ENCODE data around the gene PACSIN2. TPM values are rescaled to one million over a fixed set of nuclear protein-coding genes. Genes with fewer than 3 reads are reported as not detected.

Gene PACSIN2
- total and polyA plus RNA-seq, 2 of the 13 experiments (the other 11 are each of a cell fraction or from before 2014, with no cell fraction given): 54.1 to 68.8 TPM

GRCh38 chr22:42963231-42963595 lies 51.7 kb downstream of the PACSIN2 start:
- Histone ChIP-seq H3K4me3 (replicated peaks in 1 of 3; ENCODE audit: insufficient read depth in 1 of 3, low read depth in 2 of 3, low read length in 3 of 3) (no peak overlapping the region), H3K36me3 (replicated peaks in 1 of 2; ENCODE audit: control insufficient read depth in 1 of 2, insufficient read depth in 2 of 2, low read length in 2 of 2) (peaks cover 0 to 7% of the 10 kb centered on the region in 2 experiments; a peak in 3 of 5 replicates), H3K4me2 (ENCODE audit: low read depth, low read length) (0 out of 2 replicates have a peak overlapping the region, but pooled peaks have one; percentile 13), H3K27ac (ENCODE audit: extremely low read length, insufficient read depth, low read length) (peak overlapping the region; percentile 34), H3K79me2 (ENCODE audit: insufficient read depth, low read length) (peaks cover 87% of the 10 kb centered on the region), H3K27me3 (ENCODE audit: control insufficient read depth in 1 of 2, insufficient read depth in 2 of 2, low read length in 2 of 2) (no peaks in the 10 kb centered on the region), H3K4me1 (ENCODE audit: insufficient read depth, low read length) (peaks cover 100% of the 10 kb centered on the region), H4K20me1 (ENCODE audit: insufficient read depth, low read length) (no peaks in the 10 kb centered on the region; the same call in 1 of the 2 replicates), H2AFZ (ENCODE audit: low read length) (no peak overlapping the region), H3K9me3 (ENCODE audit: low read length) (no peaks in the 10 kb centered on the region), H3K9ac (ENCODE audit: insufficient read depth, low read depth, low read length) (no peak overlapping the region)
- POLR2A ChIA-PET: interaction anchor here (0.7 to 1.7 kb wide), 5 partner anchors 16 to 163 kb away, joined by 3 to 8 read pairs (median 3); partner anchors contain the start of gene PACSIN2
- CTCF ChIA-PET (ENCODE audit: low intra/inter-chr PET ratio, low total read pairs): no interaction called here
- ATAC-seq (no peak), FAIRE-seq (no peak), DNase-seq (ENCODE audit: low spot score) (no peak)
- BruUV-seq (replicated peaks): no TSS peak
- 91% methylated on average over 6 of the region's 9 CpGs for WGBS (ENCODE audit: low lambda C conversion rate)
- in situ Hi-C loops (cut with HindIII; ENCODE audit: extremely low pct_ligation_motif_present, low pct_unique_long_range_greater_than_20kb): no loop called here
- intact Hi-C loops (cut with micrococcal nuclease; ENCODE audit: unreplicated experiment): loop anchor here (5.0 kb wide), 1 partner anchor 36 kb away; no protein-coding TSS in a partner anchor
- no peak for TF ChIP-seq SRSF1 (optimal IDR thresholded peaks at IDR 0.05; ENCODE audit: low read depth, low read length)
- TF ChIP-seq ZNF768 (CRISPR knock-in tag; IDR thresholded peaks at IDR 0.05): 0 out of 2 replicates have a peak, but pooled peaks have one; percentile 19
- no peak for TF ChIP-seq MLXIP (CRISPR knock-in tag; IDR thresholded peaks at IDR 0.05; ENCODE audit: borderline replicate concordance)
- 0 out of 2 replicates have a peak, but pooled peaks have one; percentile 7 for TF ChIP-seq ZNF3 (CRISPR knock-in tag; IDR thresholded peaks at IDR 0.05)
- TF ChIP-seq ZNF687 (CRISPR knock-in tag; IDR thresholded peaks at IDR 0.05): peak; percentile 32; the same call in 1 of the 2 replicates
- peak; percentile 59; the same call in 1 of the 2 replicates for TF ChIP-seq ZBTB38 (CRISPR knock-in tag; IDR thresholded peaks at IDR 0.05)
- TF ChIP-seq RBM39 (IDR thresholded peaks at IDR 0.05; ENCODE audit: low read depth, low read length, poor library complexity, severe bottlenecking): no peak
- TF ChIP-seq ZBTB20 (CRISPR knock-in tag; IDR thresholded peaks at IDR 0.05; ENCODE audit: borderline replicate concordance, low read depth): no peak
- TF ChIP-seq PHF20 (CRISPR knock-in tag; IDR thresholded peaks at IDR 0.05): no peak
- TF ChIP-seq UBTF (CRISPR knock-in tag; IDR thresholded peaks at IDR 0.05): no peak
- TF ChIP-seq ZNF775 (CRISPR knock-in tag; IDR thresholded peaks at IDR 0.05; ENCODE audit: borderline replicate concordance): no peak
- TF ChIP-seq ZNF17 (CRISPR knock-in tag; IDR thresholded peaks at IDR 0.05): no peak
- TF ChIP-seq MLX (CRISPR knock-in tag; IDR thresholded peaks at IDR 0.05): no peak
